Central memory CD8-positive, alpha-beta T cell (primary cell): ENCODE results near the gene HSD11B2.

Experiments used
- ATAC-seq: fragments of 150-1000 bp; cut with Tn5 transposase; replicated peaks from 2 replicates; pipeline ENCODE4 v1.10.0; 2022; ENCODE audit warnings: mild to moderate bottlenecking, moderate FRiP score, moderate number of reproducible peaks; ENCODE audit not compliant: poor library complexity, severe bottlenecking; ENCODE audit errors: extremely low read depth
- DNase-seq, 2 donors: peaks; one replicate each; pipeline ENCODE4 v3.0.0; 2021; ENCODE audit warnings: low spot score in 2 of 2
- H3K27ac Mint-ChIP-seq: one replicate; pipeline ENCODE4 v1.8.0; 2022; ENCODE audit warnings: low read depth, mild to moderate bottlenecking, moderate library complexity, mixed read lengths
- H3K27me3 Mint-ChIP-seq: one replicate; pipeline ENCODE4 v1.8.0; 2022; ENCODE audit warnings: mixed read lengths
- H3K36me3 Mint-ChIP-seq: one replicate; pipeline ENCODE4 v1.8.0; 2022; ENCODE audit warnings: mild to moderate bottlenecking, moderate library complexity, mixed read lengths; ENCODE audit not compliant: insufficient read depth
- H3K4me1 Mint-ChIP-seq: one replicate; pipeline ENCODE4 v1.8.0; 2022; ENCODE audit warnings: mixed read lengths
- H3K4me3 Mint-ChIP-seq: one replicate; pipeline ENCODE4 v1.8.0; 2022; ENCODE audit warnings: mild to moderate bottlenecking, moderate library complexity, mixed read lengths
- H3K9me3 Mint-ChIP-seq: one replicate; pipeline ENCODE4 v1.8.0; 2022; ENCODE audit warnings: mixed read lengths

Gene HSD11B2

DNA sequence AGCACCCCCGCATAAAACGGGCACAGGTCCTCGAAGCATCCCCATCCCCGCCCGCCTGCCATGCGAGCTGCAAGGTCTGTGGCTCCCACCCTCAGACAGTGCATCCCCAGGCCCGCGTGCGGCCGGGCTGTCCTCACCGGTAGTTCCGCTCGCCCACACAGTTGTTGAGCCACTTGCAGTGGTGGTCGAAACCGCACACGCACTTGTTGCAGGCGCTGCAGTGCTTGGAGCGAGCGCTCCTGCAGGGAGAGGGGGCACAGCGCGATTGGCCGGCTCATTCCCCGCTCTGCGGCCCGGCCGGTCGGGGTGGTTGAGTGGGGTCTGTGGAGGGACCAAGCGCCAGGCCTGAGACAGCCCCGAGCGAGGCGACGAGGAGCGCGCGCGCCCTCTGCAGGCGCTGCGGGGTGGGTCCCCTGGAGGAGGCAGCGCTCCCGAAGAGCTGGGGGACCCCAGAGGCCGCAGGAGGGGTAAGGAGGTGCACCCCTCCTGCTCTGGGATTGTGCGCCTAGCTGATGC, 31.6 kb upstream of the HSD11B2 start:
- Mint-ChIP-seq H3K27ac (no peak overlapping the region), H3K9me3 (no peaks in the 10 kb centered on the region), H3K36me3 (no peaks in the 10 kb centered on the region), H3K4me3 (no peak overlapping the region), H3K4me1 (peaks cover 2% of the 10 kb centered on the region), H3K27me3 (peaks cover 19% of the 10 kb centered on the region)
- DNase-seq, result no peak
- ATAC-seq, result peak; percentile 60

- Mint-ChIP-seq H3K27ac (no peak overlapping the region), H3K4me3 (no peak overlapping the region), H3K4me1 (no peaks in the 10 kb centered on the region), H3K9me3 (no peaks in the 10 kb centered on the region), H3K36me3 (no peaks in the 10 kb centered on the region), H3K27me3 (peaks cover 15% of the 10 kb centered on the region)
- DNase-seq (no peak), ATAC-seq (no peak)
Measured at GRCh38 chr16:67399749-67400704, 30.9 kb upstream of the HSD11B2 start.

GRCh38 chr16:67400901-67401300, 30.0 kb upstream of the HSD11B2 start:
- H3K27ac Mint-ChIP-seq, result no peak overlapping the region
- peaks cover 15% of the 10 kb centered on the region for H3K27me3 Mint-ChIP-seq
- no peak overlapping the region for H3K4me3 Mint-ChIP-seq
- H3K9me3 Mint-ChIP-seq, result no peaks in the 10 kb centered on the region
- DNase-seq (no peak), ATAC-seq (no peak)
- H3K4me1 Mint-ChIP-seq, result no peaks in the 10 kb centered on the region
- H3K36me3 Mint-ChIP-seq, result no peaks in the 10 kb centered on the region

- Mint-ChIP-seq H3K27me3 (peaks cover 18% of the 10 kb centered on the region), H3K4me1 (no peaks in the 10 kb centered on the region), H3K36me3 (no peaks in the 10 kb centered on the region), H3K9me3 (no peaks in the 10 kb centered on the region), H3K4me3 (no peak overlapping the region), H3K27ac (no peak overlapping the region)
- no peak for DNase-seq
- no peak for ATAC-seq
Measured at GRCh38 chr16:67403976-67404555, 26.9 kb upstream of the HSD11B2 start.

DNA sequence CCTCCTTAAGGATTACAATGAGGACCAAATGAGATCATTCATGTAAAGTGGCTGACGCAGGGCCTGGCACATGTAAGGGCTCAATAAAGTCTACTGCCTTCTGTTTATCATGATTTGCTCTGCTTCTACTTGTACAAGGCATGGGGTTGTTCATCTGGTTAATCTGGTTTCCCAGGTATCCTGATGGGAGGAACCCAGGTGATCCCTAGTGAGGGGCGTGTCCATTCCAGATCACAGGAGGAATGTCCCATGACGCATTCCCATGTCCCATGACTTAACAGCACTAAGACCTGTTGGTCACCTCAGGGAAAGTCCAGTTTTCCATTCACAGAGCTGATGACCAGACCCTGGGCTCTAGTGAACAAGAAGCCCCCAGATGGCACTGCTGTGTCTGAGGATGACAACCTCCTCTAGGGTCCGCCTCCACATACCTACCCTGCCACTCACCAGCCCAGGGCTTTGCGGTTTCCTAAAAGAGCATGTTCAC, 26.1 kb upstream of the HSD11B2 start:
- H3K27me3 Mint-ChIP-seq, result peaks cover 25% of the 10 kb centered on the region
- no peak for ATAC-seq
- H3K4me3 Mint-ChIP-seq, result no peak overlapping the region
- H3K4me1 Mint-ChIP-seq, result no peaks in the 10 kb centered on the region
- H3K9me3 Mint-ChIP-seq, result no peaks in the 10 kb centered on the region
- H3K36me3 Mint-ChIP-seq, result no peaks in the 10 kb centered on the region
- no peak for DNase-seq
- H3K27ac Mint-ChIP-seq, result no peak overlapping the region

DNA sequence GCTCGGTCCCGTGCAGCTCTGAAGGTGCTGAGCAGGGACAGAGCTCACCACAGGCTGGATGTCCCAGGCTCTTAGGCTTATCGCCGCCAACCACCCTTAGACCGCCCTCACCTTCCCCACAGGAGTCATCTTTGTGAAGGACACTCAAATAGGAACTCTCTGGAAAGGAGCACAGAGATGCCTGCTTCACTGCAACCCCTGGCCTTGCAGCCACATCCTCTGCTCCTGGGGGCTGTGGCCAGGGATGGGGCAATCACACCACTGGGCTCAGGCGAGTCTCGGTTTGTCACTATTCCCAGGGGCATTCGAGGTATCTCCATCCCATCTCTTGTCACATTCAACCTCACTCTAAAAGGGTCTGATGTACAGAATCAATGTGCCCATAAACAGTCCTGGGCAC, 25.6 kb upstream of the HSD11B2 start:
- no peaks in the 10 kb centered on the region for H3K9me3 Mint-ChIP-seq
- no peak for DNase-seq
- peaks cover 25% of the 10 kb centered on the region for H3K27me3 Mint-ChIP-seq
- no peak overlapping the region for H3K27ac Mint-ChIP-seq
- ATAC-seq, result no peak
- H3K4me3 Mint-ChIP-seq, result no peak overlapping the region
- no peaks in the 10 kb centered on the region for H3K36me3 Mint-ChIP-seq
- H3K4me1 Mint-ChIP-seq, result no peaks in the 10 kb centered on the region

- no peak overlapping the region for H3K4me3 Mint-ChIP-seq
Measured at GRCh38 chr16:67406111-67406971, 24.6 kb upstream of the HSD11B2 start.

GRCh38 chr16:67407176-67407787, 23.6 kb upstream of the HSD11B2 start:
- Mint-ChIP-seq H3K9me3 (no peaks in the 10 kb centered on the region), H3K27ac (no peak overlapping the region), H3K27me3 (peaks cover 25% of the 10 kb centered on the region), H3K36me3 (no peaks in the 10 kb centered on the region), H3K4me3 (no peak overlapping the region), H3K4me1 (no peaks in the 10 kb centered on the region)
- no peak for ATAC-seq
- no peak for DNase-seq

More at GRCh38 chr16:67406111-67406971, 24.6 kb upstream of the HSD11B2 start:
- H3K36me3 Mint-ChIP-seq, result no peaks in the 10 kb centered on the region
- H3K27ac Mint-ChIP-seq, result no peak overlapping the region
- H3K27me3 Mint-ChIP-seq, result peaks cover 25% of the 10 kb centered on the region
- DNase-seq (no peak), ATAC-seq (no peak)
- no peaks in the 10 kb centered on the region for H3K4me1 Mint-ChIP-seq
- H3K9me3 Mint-ChIP-seq, result no peaks in the 10 kb centered on the region

- DNase-seq, result no peak
- ATAC-seq, result no peak
- Mint-ChIP-seq H3K4me1 (no peaks in the 10 kb centered on the region), H3K27me3 (peaks cover 20% of the 10 kb centered on the region), H3K27ac (no peak overlapping the region), H3K4me3 (no peak overlapping the region), H3K36me3 (no peaks in the 10 kb centered on the region), H3K9me3 (no peaks in the 10 kb centered on the region)
Measured at GRCh38 chr16:67407788-67408452, 23.0 kb upstream of the HSD11B2 start.

- DNase-seq (no peak), ATAC-seq (no peak)
- no peak overlapping the region for H3K27ac Mint-ChIP-seq
- no peak overlapping the region for H3K4me3 Mint-ChIP-seq
- no peaks in the 10 kb centered on the region for H3K9me3 Mint-ChIP-seq
- no peaks in the 10 kb centered on the region for H3K36me3 Mint-ChIP-seq
- peaks cover 9% of the 10 kb centered on the region for H3K27me3 Mint-ChIP-seq
- H3K4me1 Mint-ChIP-seq, result peaks cover 7% of the 10 kb centered on the region
Measured at GRCh38 chr16:67409631-67410030, 21.3 kb upstream of the HSD11B2 start.

GRCh38 chr16:67411339-67411738, 19.6 kb upstream of the HSD11B2 start:
- Mint-ChIP-seq H3K9me3 (no peaks in the 10 kb centered on the region), H3K36me3 (no peaks in the 10 kb centered on the region), H3K4me3 (no peak overlapping the region), H3K27ac (no peak overlapping the region), H3K4me1 (peaks cover 13% of the 10 kb centered on the region), H3K27me3 (peaks cover 9% of the 10 kb centered on the region)
- no peak for ATAC-seq
- no peak for DNase-seq
